ENCODE data around the gene ADGRA3. TPM values are rescaled to one million over a fixed set of nuclear protein-coding genes. Genes with fewer than 3 reads are reported as not detected.
"Not testable (repeated sequence)": the region's sequence is repeated elsewhere in the genome, so short reads cannot be mapped to it uniquely, and the experiment has no call there.

Gene ADGRA3
- total RNA-seq, 4 donors from 2014 or later: 19.6 to 58.2 (median 35.1) TPM

DNA sequence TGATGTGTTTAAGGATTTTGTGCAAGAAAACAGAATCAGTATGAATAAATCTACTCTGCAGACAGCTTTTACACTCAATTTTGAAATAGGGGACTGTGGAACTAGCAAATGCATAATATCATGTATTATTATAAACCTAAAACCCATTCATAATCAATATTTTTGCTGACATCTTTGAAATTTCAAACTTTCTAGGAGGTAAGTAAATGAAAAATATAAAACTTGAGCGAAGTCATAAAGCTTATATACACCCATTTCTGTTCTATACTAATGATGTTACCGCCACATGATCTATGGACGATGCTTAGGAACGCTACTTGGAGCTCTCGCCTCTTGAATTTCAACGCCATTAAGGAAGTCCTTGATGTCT is 38.1 kb downstream of the ADGRA3 start:
- no peaks in the 10 kb centered on the region for H3K4me1 ChIP-seq
- H3K27me3 ChIP-seq: no peaks in the 10 kb centered on the region
- no peak overlapping the region for H3K4me3 ChIP-seq
- DNase-seq: no peak
- H3K9me3 ChIP-seq: no peaks in the 10 kb centered on the region
- H3K27ac ChIP-seq: no peak overlapping the region
- TF ChIP-seq CTCF (IDR thresholded peaks at IDR 0.05): no peak
- no peak for TF ChIP-seq POLR2A (IDR thresholded peaks at IDR 0.05)
- no peaks in the 10 kb centered on the region for H3K36me3 ChIP-seq

DNA sequence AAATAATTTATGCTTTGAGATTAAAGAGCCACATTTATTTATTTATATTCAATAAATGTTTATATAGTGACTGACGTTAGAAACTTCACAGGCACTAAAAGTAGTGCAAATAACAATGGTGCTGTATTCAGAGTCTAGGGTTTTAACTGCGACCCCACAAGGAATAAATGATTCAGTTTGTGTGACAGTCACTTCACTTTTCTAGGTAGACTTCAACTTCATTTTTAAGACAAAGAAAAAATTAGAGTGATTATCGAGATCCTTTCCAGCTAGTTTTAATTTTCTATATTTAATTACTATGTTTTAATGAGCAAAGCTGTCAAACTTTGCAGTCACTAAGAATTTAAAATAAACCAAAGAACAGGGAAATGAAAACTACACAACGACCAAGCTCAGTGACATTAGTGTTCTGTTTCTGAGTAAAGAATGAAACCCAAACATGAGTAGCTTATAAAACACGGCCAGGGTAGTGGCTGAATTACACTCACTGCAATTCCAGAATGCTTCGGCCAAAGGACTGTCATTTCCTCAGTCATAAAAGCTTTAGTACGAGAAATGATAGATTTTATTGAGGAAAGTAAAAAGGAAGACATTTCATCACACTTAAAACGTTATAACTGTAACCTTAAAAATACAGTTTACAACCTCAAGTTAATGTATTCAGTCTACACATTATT is 38.6 kb downstream of the ADGRA3 start:
- no peak overlapping the region for H3K27ac ChIP-seq
- DNase-seq: no peak

DNA sequence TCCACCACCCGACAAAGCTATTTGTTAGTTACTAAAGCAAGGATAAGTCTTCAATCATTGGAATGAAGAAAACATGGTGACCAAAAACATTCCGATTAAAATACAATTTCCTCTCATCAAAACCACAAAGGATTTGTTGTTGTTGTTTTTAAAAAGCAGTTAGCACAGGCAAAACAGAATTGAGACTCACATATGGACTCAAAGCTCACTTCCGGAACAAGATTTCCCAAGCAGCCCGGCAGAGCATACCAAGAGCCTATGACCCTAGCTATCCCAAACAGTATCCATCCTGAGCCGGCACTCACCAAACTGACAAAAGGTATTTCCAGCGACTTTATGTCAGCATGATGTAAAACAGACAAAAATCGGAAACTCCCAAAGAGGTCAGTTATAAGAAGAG is 39.9 kb downstream of the ADGRA3 start:
- Histone ChIP-seq H3K36me3 (no peaks in the 10 kb centered on the region), H3K27me3 (no peaks in the 10 kb centered on the region), H3K4me3 (no peak overlapping the region), H3K4me1 (no peaks in the 10 kb centered on the region), H3K9me3 (no peaks in the 10 kb centered on the region), H3K27ac (no peak overlapping the region)
- TF ChIP-seq POLR2A (IDR thresholded peaks at IDR 0.05) (no peak), CTCF (IDR thresholded peaks at IDR 0.05) (no peak)
- no peak for DNase-seq

More for the DNA sequence above, 38.6 kb downstream of the ADGRA3 start:
- no peaks in the 10 kb centered on the region for H3K9me3 ChIP-seq
- TF ChIP-seq CTCF (IDR thresholded peaks at IDR 0.05): no peak
- TF ChIP-seq POLR2A (IDR thresholded peaks at IDR 0.05): no peak
- no peak overlapping the region for H3K4me3 ChIP-seq
- no peaks in the 10 kb centered on the region for H3K36me3 ChIP-seq
- no peaks in the 10 kb centered on the region for H3K4me1 ChIP-seq
- no peaks in the 10 kb centered on the region for H3K27me3 ChIP-seq

GRCh38 chr4:22475311-22475646 is 40.6 kb downstream of the ADGRA3 start:
- not testable (repeated sequence) for H3K9me3 ChIP-seq, H3K27ac ChIP-seq, H3K4me1 ChIP-seq, H3K4me3 ChIP-seq, H3K27me3 ChIP-seq, DNase-seq, H3K36me3 ChIP-seq

DNA sequence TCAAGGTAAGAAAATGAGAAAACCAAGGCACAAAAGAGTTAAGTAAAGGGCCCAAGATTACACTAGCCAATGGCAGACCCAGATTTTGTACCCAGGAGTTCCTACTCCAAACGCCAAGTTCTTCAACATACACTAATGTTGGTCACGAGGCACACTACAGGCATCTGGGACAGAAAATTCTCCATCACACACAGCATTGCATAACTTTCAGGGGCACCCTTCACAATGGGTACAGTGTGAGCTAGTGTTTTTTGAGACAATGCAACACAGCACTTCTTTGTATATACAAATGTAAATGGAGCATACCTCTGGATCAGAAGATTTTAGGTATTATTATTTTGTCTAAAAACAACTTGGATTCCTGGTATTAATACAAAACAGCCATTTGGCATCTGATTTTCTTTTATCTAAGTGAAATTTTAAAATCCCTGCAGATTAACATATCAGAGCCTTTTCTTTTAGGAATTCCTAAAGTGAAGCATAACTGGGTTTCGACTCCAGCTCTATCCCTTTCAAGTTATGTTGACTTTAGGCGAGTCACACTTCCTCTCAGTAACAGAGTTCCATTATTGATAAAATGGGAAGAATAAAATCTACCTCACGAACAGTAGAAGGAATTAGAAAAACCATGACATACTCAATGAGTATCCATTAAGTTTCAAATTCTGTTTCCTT is 41.1 kb downstream of the ADGRA3 start:
- H3K27me3 ChIP-seq: no peaks in the 10 kb centered on the region
- DNase-seq: no peak
- no peaks in the 10 kb centered on the region for H3K4me1 ChIP-seq
- no peaks in the 10 kb centered on the region for H3K9me3 ChIP-seq
- TF ChIP-seq CTCF (IDR thresholded peaks at IDR 0.05): no peak
- TF ChIP-seq POLR2A (IDR thresholded peaks at IDR 0.05): no peak
- no peaks in the 10 kb centered on the region for H3K36me3 ChIP-seq
- H3K4me3 ChIP-seq: no peak overlapping the region
- no peak overlapping the region for H3K27ac ChIP-seq

- no peak overlapping the region for H3K4me3 ChIP-seq
- DNase-seq: no peak
- TF ChIP-seq CTCF (IDR thresholded peaks at IDR 0.05): no peak
- TF ChIP-seq POLR2A (IDR thresholded peaks at IDR 0.05): no peak
- H3K36me3 ChIP-seq: no peaks in the 10 kb centered on the region
- no peaks in the 10 kb centered on the region for H3K27me3 ChIP-seq
- H3K4me1 ChIP-seq: no peaks in the 10 kb centered on the region
- H3K9me3 ChIP-seq: no peaks in the 10 kb centered on the region
- H3K27ac ChIP-seq: no peak overlapping the region
These were observed 42.6 kb downstream of the ADGRA3 start for GRCh38 chr4:22473268-22473667.
